ENCODE data around the gene CBLC. TPM values are rescaled to one million over a fixed set of nuclear protein-coding genes. Genes with fewer than 3 reads are reported as not detected.

The CBLC gene
- total and polyA plus RNA-seq, 8 donors, result 3.1 to 6.1 (median 4.2) TPM

- Histone ChIP-seq H3K4me3 (peak overlapping the region; percentile 60 to 83), H3K4me1 (peaks cover 48 to 80% of the 10 kb centered on the region in 2 donors)
Observed at GRCh38 chr19:44746946-44747738, 30.5 kb upstream of the CBLC start.

DNA sequence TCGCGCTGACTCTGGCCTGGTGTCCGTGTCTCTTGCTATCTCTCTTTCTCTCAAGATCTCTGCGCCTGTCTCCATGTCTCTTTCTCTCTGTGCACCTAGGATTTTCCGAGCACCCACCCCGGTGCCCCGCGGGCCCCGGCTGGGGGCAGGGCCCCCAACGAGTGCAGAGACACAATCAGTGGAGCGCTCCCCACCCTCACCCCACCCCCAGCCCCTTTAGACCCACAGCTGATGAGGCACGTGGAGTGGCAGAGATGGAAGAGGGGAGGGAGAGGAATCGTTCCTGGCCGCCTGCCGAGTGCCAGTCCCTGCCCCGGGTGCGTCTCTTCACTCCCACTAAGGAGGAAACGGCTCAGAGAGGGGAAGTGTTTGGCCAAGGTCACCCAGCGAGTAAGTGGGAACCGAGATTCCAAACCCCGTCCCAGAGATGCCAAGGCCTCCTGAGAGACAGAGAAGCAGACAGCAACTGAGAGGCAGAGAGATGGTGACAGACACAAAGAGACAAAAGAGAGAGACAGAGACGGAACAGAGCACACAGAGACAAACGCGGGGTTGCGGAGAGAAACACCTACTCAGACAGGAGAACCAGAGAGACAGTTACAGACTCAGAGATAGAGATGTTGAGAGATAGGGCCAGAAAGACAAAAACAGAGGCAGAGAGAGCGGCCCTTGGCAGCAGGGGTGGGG lies 29.8 kb upstream of the CBLC start:
- Histone ChIP-seq H3K9me3 (no peaks in the 10 kb centered on the region), H3K36me3 (peaks cover 0 to 33% of the 10 kb centered on the region in 2 donors), H3K27ac (peak overlapping the region; percentile 93 to 97), H3K4me1 (peaks cover 50 to 80% of the 10 kb centered on the region in 2 donors), H3K27me3 (no peaks in the 10 kb centered on the region), H3K4me3 (peak overlapping the region; percentile 60 to 83)
- intact Hi-C loops (cut with DNase I), result no loop called here
- TF ChIP-seq, protein P1, sequence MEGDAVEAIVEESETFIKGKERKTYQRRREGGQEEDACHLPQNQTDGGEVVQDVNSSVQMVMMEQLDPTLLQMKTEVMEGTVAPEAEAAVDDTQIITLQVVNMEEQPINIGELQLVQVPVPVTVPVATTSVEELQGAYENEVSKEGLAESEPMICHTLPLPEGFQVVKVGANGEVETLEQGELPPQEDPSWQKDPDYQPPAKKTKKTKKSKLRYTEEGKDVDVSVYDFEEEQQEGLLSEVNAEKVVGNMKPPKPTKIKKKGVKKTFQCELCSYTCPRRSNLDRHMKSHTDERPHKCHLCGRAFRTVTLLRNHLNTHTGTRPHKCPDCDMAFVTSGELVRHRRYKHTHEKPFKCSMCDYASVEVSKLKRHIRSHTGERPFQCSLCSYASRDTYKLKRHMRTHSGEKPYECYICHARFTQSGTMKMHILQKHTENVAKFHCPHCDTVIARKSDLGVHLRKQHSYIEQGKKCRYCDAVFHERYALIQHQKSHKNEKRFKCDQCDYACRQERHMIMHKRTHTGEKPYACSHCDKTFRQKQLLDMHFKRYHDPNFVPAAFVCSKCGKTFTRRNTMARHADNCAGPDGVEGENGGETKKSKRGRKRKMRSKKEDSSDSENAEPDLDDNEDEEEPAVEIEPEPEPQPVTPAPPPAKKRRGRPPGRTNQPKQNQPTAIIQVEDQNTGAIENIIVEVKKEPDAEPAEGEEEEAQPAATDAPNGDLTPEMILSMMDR (IDR thresholded peaks at IDR 0.05), result no peak
- ATAC-seq (peak; percentile 29), DNase-seq (peak; percentile 51 to 90 (median 72))

More at GRCh38 chr19:44746946-44747738, 30.5 kb upstream of the CBLC start:
- intact Hi-C loops (cut with DNase I), result no loop called here
- Histone ChIP-seq H3K27me3 (no peaks in the 10 kb centered on the region), H3K9me3 (no peaks in the 10 kb centered on the region), H3K36me3 (peaks cover 0 to 25% of the 10 kb centered on the region in 2 donors), H3K27ac (peak overlapping the region; percentile 93 to 97)
- TF ChIP-seq, protein P1 (IDR thresholded peaks at IDR 0.05), result no peak
- DNase-seq, result peak; percentile 77 to 98 (median 96)
- peak; percentile 93 for ATAC-seq

GRCh38 chr19:44748426-44749254 lies 29.1 kb upstream of the CBLC start, which contains the start of gene BCL3:
Gene BCL3 (plus strand): TSS chr19:44748708. CDS start chr19:44748791, 83 bp downstream.
- intact Hi-C loops (cut with DNase I), result no loop called here
- Histone ChIP-seq H3K27ac (peak within 1 kb of the TSS; percentile 93 to 97), H3K4me1 (peaks cover 45 to 78% of the 10 kb centered on the region in 2 donors), H3K4me3 (peak within 1 kb of the TSS; percentile 60 to 83), H3K9me3 (no peaks in the 10 kb centered on the region), H3K27me3 (no peaks in the 10 kb centered on the region), H3K36me3 (peaks cover 0 to 36% of the 10 kb centered on the region in 2 donors)
- ATAC-seq (peak; percentile 51), DNase-seq (peak in 2 of 4 donors; percentile 85 to 96)
- TF ChIP-seq, protein P1 (IDR thresholded peaks at IDR 0.05), result no peak

- intact Hi-C loops (cut with DNase I), result no loop called here
- peaks cover 47 to 71% of the 10 kb centered on the region in 2 donors for H3K4me1 ChIP-seq
- no peaks in the 10 kb centered on the region for H3K27me3 ChIP-seq
- ATAC-seq (no peak), DNase-seq (no peak)
- peak overlapping the region; percentile 60 to 83 for H3K4me3 ChIP-seq
- H3K36me3 ChIP-seq, result peaks cover 0 to 36% of the 10 kb centered on the region in 2 donors
- no peaks in the 10 kb centered on the region for H3K9me3 ChIP-seq
- H3K27ac ChIP-seq, result peak overlapping the region; percentile 93 to 97
- TF ChIP-seq, protein P1 (IDR thresholded peaks at IDR 0.05), result no peak
Observed at GRCh38 chr19:44749292-44749691, 28.4 kb upstream of the CBLC start.

All from left lung (tissue), 10 donors.